C4-2B (cell line): ENCODE results near the gene IQSEC2.

Experiments used
- ZFX ChIP-seq: fragments of 450-650 bp; IDR thresholded peaks from 2 replicates; pipeline ENCODE4 v1.6.1; 2017
- TF ChIP-seq, protein P1 (sequence below): fragments of 450-650 bp; conservative IDR thresholded peaks from 2 replicates; pipeline ENCODE4 v1.5.1; 2017; ENCODE audit warnings: mild to moderate bottlenecking

DNA sequence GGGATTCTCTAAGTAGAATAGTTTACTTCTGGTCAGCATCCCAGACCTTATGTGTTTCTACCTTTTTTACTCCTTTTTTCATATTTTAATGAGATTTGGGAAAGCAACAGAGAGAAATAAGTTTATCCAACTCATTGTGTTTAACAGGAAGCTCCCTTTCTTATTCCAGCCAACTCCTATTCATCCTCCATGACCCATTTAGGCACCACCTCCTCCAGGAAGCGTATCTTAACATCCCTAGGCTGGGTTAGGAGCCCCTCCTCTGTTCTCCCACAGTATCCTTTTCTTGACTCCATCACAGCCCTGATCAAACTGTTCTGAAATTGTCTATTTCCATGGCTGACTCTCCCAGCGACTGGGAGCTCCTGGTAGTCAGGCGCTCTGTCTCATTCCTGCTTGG, 18.8 kb upstream of the IQSEC2 start:
- TF ChIP-seq, protein P1, sequence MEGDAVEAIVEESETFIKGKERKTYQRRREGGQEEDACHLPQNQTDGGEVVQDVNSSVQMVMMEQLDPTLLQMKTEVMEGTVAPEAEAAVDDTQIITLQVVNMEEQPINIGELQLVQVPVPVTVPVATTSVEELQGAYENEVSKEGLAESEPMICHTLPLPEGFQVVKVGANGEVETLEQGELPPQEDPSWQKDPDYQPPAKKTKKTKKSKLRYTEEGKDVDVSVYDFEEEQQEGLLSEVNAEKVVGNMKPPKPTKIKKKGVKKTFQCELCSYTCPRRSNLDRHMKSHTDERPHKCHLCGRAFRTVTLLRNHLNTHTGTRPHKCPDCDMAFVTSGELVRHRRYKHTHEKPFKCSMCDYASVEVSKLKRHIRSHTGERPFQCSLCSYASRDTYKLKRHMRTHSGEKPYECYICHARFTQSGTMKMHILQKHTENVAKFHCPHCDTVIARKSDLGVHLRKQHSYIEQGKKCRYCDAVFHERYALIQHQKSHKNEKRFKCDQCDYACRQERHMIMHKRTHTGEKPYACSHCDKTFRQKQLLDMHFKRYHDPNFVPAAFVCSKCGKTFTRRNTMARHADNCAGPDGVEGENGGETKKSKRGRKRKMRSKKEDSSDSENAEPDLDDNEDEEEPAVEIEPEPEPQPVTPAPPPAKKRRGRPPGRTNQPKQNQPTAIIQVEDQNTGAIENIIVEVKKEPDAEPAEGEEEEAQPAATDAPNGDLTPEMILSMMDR, result no peak
- no peak for TF ChIP-seq ZFX
